Activated naive CD4-positive, alpha-beta T cell treated with anti-CD3 and anti-CD28 coated beads, Interleukin-2, amount 50 U/mL, for 24 hours (primary cell): ENCODE data around the gene STAT2.
"Not testable (repeated sequence)": the region's sequence is repeated elsewhere in the genome, so short reads cannot be mapped to it uniquely, and the experiment has no call there.

Experiments
- H3K27ac Mint-ChIP-seq: one replicate; pipeline ENCODE4 v1.8.0; 2021; ENCODE audit warnings: mild to moderate bottlenecking, mixed read lengths
- H3K27me3 Mint-ChIP-seq: one replicate; pipeline ENCODE4 v1.8.0; 2021; ENCODE audit warnings: mixed read lengths
- H3K36me3 Mint-ChIP-seq: one replicate; pipeline ENCODE4 v1.8.0; 2021; ENCODE audit warnings: mixed read lengths
- H3K4me1 Mint-ChIP-seq: one replicate; pipeline ENCODE4 v1.8.0; 2021; ENCODE audit warnings: mixed read lengths
- H3K4me3 Mint-ChIP-seq: one replicate; pipeline ENCODE4 v1.8.0; 2021; ENCODE audit warnings: mild to moderate bottlenecking, mixed read lengths
- H3K9me3 Mint-ChIP-seq: one replicate; pipeline ENCODE4 v1.8.0; 2021; ENCODE audit warnings: mixed read lengths

Gene STAT2

DNA sequence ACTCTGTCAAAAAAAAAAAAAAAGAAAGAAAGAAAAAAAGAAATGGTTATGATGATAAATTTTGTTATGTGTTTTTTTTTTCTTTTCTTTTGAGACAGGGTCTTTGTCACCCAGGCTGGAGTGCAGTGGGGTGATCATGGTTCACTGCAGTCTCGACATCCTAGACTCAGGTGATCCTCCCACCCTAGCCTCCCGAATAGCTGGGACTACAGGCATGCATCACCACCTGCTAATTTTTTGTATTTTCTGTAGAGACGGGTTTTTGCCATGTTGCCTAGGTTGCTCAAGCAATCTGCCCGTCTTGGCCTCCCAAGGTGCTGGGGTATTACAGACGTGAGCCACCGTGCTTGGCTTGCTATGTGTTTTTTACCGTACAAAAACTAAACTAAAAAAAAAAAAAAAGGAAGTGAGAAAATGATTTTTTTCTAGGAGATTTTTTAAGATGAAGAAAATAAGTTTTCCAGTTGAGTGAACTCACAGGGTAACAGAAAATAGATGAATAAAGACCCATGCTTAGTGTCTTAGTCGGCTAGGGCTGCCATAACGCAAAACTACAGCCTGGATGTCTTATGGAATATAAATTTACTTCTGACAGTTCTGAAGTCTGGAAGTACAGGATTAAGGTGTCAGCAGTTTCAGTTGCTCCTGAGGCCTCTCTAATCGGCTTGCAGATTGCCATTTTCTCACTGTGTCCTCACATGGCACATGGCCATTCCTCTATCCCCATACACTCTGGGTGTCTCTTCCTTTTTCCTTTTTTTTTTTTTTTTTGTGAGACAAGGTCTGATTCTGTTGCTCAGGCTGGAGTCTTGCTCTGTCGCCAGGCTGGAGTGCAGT is 15.9 kb upstream of the STAT2 start:
- H3K36me3 Mint-ChIP-seq: no peaks in the 10 kb centered on the region
- no peaks in the 10 kb centered on the region for H3K9me3 Mint-ChIP-seq
- no peaks in the 10 kb centered on the region for H3K27me3 Mint-ChIP-seq
- H3K27ac Mint-ChIP-seq: no peak overlapping the region
- H3K4me3 Mint-ChIP-seq: no peak overlapping the region
- no peaks in the 10 kb centered on the region for H3K4me1 Mint-ChIP-seq

DNA sequence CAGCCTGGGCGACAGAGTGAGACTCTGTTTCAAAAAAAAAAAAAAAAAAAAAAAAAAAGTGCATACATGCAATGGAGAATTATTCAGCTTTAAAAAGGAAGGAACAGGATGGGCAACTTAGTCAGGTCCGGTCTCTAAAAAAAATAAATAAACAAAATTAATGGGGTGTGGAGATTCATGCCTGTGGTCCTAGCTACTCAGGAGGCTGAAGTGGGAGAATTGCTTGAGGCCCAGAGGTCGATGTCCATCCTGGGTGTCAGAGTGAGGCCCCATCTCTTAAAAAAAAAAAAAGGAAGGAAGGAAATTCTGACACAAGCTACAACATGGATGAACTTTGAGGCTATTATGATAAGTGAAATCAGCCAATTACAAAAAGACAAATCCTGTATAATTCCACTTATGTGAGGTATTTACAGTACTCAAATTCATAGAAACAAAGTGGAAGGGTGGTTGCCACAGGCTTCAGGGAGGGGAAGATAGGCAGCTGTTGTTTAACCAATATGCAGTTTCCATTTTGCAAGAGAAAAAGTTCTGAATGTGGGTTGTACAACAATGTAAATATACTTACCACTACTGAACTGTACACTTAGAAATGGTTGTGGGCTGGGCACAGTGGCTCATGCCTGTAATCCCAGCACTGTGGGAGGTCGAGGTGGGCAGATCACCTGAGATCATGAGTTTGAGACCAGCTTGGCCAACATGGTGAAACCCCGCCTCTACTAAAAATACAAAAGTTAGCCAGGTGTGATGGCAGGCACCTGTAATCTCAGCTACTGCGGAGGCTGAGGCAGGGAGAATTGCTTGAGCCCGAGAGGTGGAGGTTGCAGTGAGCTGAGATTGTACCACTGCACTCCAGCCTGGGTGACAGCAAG is 15.1 kb upstream of the STAT2 start:
- no peaks in the 10 kb centered on the region for H3K4me1 Mint-ChIP-seq
- no peak overlapping the region for H3K27ac Mint-ChIP-seq

DNA sequence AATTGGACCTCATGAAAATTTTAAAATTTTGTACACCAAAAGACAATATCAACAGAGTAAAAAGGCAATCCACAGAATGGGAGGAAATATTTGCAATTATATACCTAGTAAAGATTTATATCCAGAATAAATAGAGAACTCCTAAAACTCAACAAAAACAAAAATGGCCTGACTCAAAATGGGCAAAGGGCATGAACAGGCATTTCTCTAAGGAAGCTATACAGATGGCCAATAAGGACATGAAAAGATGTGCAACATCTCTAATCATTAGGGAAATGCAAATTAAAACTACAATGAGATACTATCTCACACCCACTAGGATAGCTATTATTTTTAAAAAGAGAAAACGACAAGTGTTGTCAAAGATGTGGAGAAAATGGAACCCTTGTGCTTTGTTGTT is 13.6 kb upstream of the STAT2 start:
- H3K36me3 Mint-ChIP-seq: no peaks in the 10 kb centered on the region
- H3K27me3 Mint-ChIP-seq: no peaks in the 10 kb centered on the region
- H3K9me3 Mint-ChIP-seq: no peaks in the 10 kb centered on the region
- no peak overlapping the region for H3K27ac Mint-ChIP-seq
- H3K4me3 Mint-ChIP-seq: no peak overlapping the region
- no peaks in the 10 kb centered on the region for H3K4me1 Mint-ChIP-seq

More for the DNA sequence above, 15.1 kb upstream of the STAT2 start:
- H3K36me3 Mint-ChIP-seq: no peaks in the 10 kb centered on the region
- no peaks in the 10 kb centered on the region for H3K27me3 Mint-ChIP-seq
- no peaks in the 10 kb centered on the region for H3K9me3 Mint-ChIP-seq
- H3K4me3 Mint-ChIP-seq: no peak overlapping the region

DNA sequence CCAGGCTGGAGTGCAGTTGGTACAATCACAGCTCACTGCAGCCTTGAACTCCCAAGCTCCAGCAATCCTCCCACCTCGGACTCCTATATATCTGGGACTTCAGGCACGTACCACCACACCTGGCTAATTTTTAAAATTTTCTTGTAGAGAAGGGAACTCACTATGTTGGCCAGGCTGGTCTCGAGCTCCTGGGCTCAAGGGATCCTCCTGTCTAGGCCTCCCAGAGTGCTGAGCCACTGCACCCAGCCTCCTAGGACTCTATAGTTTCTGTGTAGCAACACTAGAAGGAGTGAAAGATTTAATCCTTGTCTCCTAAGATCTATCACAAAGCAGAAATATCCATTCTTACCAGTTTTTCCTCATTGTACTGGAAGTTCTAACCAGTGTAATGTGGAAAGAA is 7.0 kb upstream of the STAT2 start:
- Mint-ChIP-seq H3K4me1 (no peaks in the 10 kb centered on the region), H3K27ac (no peak overlapping the region), H3K27me3 (no peaks in the 10 kb centered on the region), H3K36me3 (no peaks in the 10 kb centered on the region), H3K9me3 (no peaks in the 10 kb centered on the region), H3K4me3 (no peak overlapping the region)

DNA sequence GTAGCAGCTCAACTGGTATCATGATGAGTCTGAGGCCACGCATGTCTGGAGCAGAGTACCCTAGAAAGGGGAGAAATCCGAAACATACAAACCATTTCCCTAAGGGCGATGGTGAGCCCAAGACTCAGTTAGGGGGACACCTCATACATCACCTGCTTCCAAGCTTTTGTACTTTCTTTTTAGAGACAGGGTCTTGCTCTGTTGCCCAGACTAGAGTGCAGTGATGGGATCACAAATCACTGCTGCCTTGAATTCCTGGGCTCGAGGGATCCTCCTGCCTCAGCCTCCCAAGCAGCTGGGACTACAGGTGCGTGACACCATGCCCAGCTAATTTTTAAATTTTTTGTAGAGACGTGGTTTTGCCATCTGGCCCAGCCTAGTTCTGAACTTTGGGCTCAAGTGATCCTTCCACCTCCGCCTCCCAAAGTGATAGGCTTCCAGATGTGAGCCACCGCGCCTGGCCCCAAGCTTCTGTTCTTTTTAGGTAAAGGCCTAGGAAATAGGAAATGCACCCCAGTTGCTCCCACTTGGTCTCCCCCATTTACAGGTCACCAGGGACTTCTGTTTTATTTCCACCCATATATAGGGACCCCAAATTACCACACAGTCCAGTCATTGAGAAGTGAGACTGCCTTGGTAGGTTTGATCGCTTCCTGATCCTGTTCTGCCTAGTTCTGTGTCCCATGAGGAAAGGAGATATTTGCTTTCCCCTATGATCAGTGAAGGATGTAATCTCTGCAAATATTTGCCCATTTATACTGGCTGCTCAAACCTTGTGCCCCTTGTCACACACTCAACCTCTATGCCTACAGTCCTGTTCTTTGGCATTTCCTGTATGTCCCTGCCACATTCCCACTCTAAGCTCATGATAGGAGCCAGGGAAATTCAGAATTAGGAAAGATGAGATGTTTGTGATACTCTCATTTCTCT is 2.5 kb upstream of the STAT2 start, which contains the start of gene APOF:
Gene APOF, minus strand, starts transcription at position 728 of the 930 bp plus-strand sequence. Its CDS starts 112 bp downstream, at position 616.
- H3K4me3 Mint-ChIP-seq: peak within 1 kb of the TSS; percentile 94
- H3K27ac Mint-ChIP-seq: no peak within 1 kb of the TSS
- no peaks in the 10 kb centered on the region for H3K36me3 Mint-ChIP-seq
- H3K9me3 Mint-ChIP-seq: no peaks in the 10 kb centered on the region
- peaks cover 30% of the 10 kb centered on the region for H3K4me1 Mint-ChIP-seq
- no peaks in the 10 kb centered on the region for H3K27me3 Mint-ChIP-seq

DNA sequence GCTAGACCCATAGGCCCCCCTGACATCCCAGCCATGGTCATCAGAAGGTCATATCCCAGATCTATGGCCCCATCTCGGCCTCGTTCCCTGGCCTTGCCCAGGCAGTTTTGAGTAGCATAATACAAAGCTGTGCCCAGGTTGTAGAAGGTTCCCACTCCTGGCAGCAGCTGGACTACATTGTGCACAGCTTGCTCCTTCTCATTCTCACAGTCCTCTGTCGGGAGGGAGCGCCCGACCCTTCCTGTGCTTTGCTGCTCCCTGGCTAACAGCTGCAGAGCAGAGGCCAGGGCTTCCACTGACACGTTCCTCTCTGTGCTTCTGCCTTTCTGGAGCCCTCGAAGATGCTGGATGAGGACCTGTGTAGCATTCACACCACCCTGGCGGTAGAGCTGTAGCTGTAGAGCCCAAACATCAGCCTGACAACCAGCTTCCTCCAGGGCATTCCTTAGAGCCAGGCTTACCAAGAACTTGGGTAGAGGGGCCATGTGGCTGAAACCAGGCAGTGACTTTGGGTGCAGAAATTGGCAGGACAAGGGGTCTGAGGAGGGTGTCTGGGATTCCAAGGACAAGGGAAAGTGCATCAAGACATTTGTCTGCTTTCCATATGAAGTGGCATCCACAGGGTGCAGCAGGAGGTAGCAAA is 1.7 kb upstream of the STAT2 start:
- Mint-ChIP-seq H3K36me3 (no peaks in the 10 kb centered on the region), H3K4me3 (peak overlapping the region; percentile 94), H3K27me3 (no peaks in the 10 kb centered on the region), H3K27ac (peak overlapping the region; percentile 98), H3K4me1 (peaks cover 30% of the 10 kb centered on the region), H3K9me3 (no peaks in the 10 kb centered on the region)

DNA sequence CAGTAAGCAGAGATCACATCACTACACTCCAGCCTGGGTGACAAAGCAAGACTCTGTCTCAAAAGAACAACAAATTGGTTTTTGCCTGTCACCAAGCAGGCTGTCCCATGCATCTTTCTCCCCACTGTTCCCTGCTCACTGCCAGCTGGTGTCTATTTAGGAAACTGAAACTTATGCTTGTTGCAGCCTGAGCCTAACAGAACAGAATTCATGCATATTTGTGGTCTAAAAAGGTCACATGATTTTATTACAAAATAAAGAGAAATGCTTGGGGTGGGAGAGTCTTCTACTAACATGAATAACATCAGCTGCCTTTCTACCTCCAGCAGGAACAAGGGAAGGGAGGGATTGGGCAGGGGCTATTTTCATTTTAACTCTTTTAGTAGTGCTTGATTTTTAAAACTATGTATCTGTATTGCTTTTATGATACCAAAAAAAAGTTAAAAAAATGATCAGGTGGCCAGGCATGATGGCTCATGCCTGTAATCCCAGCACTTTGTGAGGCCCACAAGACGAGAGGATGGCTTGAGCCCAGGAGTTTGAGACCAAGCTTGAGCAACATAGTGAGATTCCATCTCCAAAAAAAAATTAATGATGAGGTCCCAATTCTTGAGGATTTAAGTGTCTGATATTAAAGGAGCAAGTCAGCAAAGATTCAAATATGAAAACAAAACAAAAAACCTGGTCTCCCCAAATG is 923 bp downstream of the STAT2 start:
- H3K27ac Mint-ChIP-seq: peak overlapping the region; percentile 98
- H3K4me3 Mint-ChIP-seq: peak overlapping the region; percentile 94
- no peaks in the 10 kb centered on the region for H3K27me3 Mint-ChIP-seq
- peaks cover 37% of the 10 kb centered on the region for H3K4me1 Mint-ChIP-seq
- no peaks in the 10 kb centered on the region for H3K9me3 Mint-ChIP-seq
- peaks cover 3% of the 10 kb centered on the region for H3K36me3 Mint-ChIP-seq

DNA sequence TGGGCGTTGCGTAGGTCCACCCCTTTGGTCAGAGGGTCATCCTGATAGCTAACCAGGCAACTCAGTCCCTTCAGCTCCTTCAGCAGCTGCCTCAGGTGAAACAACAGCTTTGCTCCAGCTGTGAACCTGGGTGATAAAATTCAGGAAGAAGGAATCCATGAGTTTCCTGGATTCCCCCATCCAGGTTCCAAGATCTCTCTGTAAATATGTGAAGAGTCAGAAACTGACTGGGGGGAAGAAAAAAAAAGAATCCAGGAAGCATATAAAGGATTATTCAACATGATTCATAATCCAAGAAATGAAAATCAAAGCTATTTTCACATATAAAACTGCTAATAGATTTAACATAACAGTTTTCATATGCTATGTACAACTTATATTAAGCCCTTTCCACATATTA is 8.6 kb downstream of the STAT2 start:
- H3K27ac Mint-ChIP-seq: no peak overlapping the region
- peaks cover 11% of the 10 kb centered on the region for H3K36me3 Mint-ChIP-seq
- H3K9me3 Mint-ChIP-seq: no peaks in the 10 kb centered on the region
- no peaks in the 10 kb centered on the region for H3K27me3 Mint-ChIP-seq
- peaks cover 6% of the 10 kb centered on the region for H3K4me1 Mint-ChIP-seq
- H3K4me3 Mint-ChIP-seq: no peak overlapping the region

DNA sequence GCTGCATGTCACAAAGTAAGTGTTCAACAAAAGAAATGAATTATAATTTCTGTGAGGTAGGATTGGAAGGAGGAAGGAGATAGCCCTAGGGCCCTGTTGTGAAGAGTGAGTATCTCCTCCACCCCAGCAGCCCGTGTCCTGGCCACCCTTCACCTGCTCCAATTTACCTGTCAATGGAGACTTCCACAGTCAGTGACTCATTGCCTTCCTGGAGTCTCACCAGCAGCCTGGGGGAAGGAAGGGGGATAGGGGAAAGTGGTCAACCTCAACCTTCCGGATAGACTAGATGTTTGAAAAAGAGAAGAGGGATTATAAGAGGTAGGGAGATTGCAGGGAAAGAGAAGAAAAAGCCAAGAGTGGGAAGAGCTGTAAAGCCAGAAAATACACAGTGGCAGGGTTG is 9.2 kb downstream of the STAT2 start:
- no peaks in the 10 kb centered on the region for H3K9me3 Mint-ChIP-seq
- no peak overlapping the region for H3K4me3 Mint-ChIP-seq
- H3K36me3 Mint-ChIP-seq: peaks cover 8% of the 10 kb centered on the region
- peak overlapping the region; percentile 71 for H3K27ac Mint-ChIP-seq
- H3K4me1 Mint-ChIP-seq: no peaks in the 10 kb centered on the region
- no peaks in the 10 kb centered on the region for H3K27me3 Mint-ChIP-seq

DNA sequence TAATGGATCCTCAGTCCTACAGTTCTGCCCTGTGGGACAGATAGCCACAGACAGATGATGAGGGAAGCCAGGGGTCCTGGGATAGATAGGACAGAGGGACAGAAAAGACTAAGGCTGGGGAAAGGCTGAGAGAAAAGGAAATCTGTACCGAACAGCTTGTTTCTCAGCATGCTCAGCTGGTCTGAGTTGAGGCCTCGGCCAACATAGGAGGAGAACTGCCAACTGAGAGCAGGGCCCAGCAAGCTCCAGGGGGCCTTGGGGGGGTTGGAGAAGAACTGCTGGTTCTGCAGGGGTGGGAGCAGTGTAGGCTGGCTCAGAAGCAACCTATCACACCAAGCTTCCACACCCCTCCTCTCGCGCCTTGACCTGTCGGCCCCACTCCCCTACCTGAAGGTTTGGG is 11.1 kb downstream of the STAT2 start:
- Mint-ChIP-seq H3K36me3 (peaks cover 10% of the 10 kb centered on the region), H3K4me1 (no peaks in the 10 kb centered on the region)

DNA sequence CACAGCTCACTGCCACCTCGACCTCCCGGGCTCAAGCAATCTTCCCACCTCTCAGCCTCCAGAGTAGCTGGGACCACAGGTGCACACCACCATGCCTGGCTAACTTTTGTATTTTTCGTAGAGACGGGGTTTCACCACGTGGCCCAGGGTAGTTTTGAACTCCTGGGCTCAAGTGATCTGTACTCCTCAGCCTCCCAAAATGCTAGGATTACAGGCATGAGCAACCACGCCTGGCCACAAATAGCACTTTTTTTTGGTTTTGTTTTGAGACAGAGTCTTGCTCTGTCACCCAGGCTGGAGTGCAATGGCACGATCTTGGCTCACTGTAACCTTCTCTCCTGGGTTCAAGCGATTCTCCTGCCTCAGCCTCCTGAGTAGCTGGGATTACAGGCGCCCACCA is 12.7 kb downstream of the STAT2 start:
- peaks cover 14% of the 10 kb centered on the region for H3K36me3 Mint-ChIP-seq

More for the DNA sequence above, 11.1 kb downstream of the STAT2 start:
- no peaks in the 10 kb centered on the region for H3K27me3 Mint-ChIP-seq
- no peak overlapping the region for H3K4me3 Mint-ChIP-seq
- no peaks in the 10 kb centered on the region for H3K9me3 Mint-ChIP-seq
- peak overlapping the region; percentile 17 for H3K27ac Mint-ChIP-seq

DNA sequence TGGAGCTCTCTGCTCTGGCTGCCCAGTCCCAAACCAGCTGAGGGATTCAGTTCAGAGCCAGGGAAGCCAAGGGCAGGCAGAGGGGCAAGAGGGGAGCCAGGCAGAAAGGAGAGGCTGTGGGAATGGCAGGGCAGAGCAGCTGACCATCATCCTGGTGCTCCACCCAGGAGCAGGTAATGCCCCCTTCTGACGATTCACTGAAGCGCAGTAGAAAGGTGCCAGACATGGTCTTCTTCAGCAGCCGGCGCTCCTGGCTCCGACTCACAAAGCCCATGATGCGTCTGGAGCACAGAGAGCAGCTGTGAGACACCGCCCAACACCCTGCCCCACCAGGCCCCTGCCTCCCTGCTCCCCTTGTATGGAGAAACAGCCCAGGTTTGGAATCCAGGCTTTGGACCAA is 13.2 kb downstream of the STAT2 start:
- Mint-ChIP-seq H3K36me3 (peaks cover 14% of the 10 kb centered on the region), H3K27ac (no peak overlapping the region), H3K4me1 (peaks cover 1% of the 10 kb centered on the region), H3K27me3 (no peaks in the 10 kb centered on the region), H3K4me3 (no peak overlapping the region), H3K9me3 (no peaks in the 10 kb centered on the region)

More for the DNA sequence above, 12.7 kb downstream of the STAT2 start:
- not testable (repeated sequence) for H3K27ac Mint-ChIP-seq, H3K4me3 Mint-ChIP-seq, H3K27me3 Mint-ChIP-seq, H3K9me3 Mint-ChIP-seq, H3K4me1 Mint-ChIP-seq

DNA sequence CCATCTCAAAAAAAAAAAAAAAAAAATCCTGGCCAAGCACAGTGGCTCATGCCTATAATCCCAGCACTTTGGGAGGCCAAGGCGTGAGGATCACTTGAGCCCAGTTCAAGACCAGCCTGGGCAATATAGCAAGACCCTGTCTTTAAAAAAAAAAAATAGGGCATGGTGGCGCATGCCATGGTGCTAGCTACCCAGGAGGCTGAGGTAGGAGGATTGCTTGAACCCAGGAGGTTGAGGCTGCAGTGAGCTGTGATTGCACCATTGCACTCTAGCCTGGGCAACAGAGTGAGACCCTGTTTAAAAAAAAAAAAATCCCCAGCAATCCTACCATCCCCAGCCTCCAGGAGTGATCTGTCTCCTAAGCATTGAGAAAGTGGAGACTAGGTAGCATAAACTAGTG is 17.6 kb downstream of the STAT2 start:
- H3K9me3 Mint-ChIP-seq, H3K27ac Mint-ChIP-seq, H3K27me3 Mint-ChIP-seq, H3K4me3 Mint-ChIP-seq: not testable (repeated sequence)
- Mint-ChIP-seq H3K4me1 (peaks cover 39% of the 10 kb centered on the region), H3K36me3 (peaks cover 12% of the 10 kb centered on the region)

DNA sequence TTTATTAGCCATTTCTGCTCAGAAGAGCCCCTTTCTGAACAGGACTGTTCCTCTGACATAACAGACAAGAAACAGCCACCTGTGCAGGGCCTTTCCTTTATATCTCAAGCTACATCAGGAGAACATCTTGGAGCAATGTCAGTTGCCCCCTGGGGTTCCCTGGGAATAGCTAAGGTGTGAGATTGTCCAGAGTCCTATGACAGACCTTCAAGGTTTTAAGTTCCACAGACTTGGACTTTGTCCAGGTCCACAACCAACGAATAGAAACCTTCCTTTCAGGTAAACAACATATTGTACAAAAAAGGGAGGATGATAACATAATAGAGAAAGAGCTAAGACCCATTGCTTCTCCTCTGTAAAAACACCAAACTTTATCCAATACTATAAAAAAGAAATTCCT is 18.3 kb downstream of the STAT2 start:
- Mint-ChIP-seq H3K9me3 (no peaks in the 10 kb centered on the region), H3K27ac (peak overlapping the region; percentile 92), H3K4me3 (no peak overlapping the region), H3K4me1 (peaks cover 45% of the 10 kb centered on the region), H3K27me3 (no peaks in the 10 kb centered on the region), H3K36me3 (peaks cover 12% of the 10 kb centered on the region)
